ENCODE data around the gene SPRY2. TPM values are rescaled to one million over a fixed set of nuclear protein-coding genes. Genes with fewer than 3 reads are reported as not detected.

SPRY2 gene
- total and polyA plus RNA-seq, 2 of the 13 experiments (the other 11 are each of a cell fraction or from before 2014, with no cell fraction given) = 7.4 to 25.1 TPM

GRCh38 chr13:80339912-80340650 lies 845 bp downstream of the SPRY2 start (continued):
- no peak for TF ChIP-seq ZBTB46 (CRISPR knock-in tag; IDR thresholded peaks at IDR 0.05; ENCODE audit: borderline replicate concordance)
- no peak for TF ChIP-seq ZNF292 (CRISPR knock-in tag; IDR thresholded peaks at IDR 0.05; ENCODE audit: borderline replicate concordance, low read depth)
- no peak for TF ChIP-seq ZNF709 (CRISPR knock-in tag; IDR thresholded peaks at IDR 0.05)
- no peak for TF ChIP-seq ZBTB14 (CRISPR knock-in tag; IDR thresholded peaks at IDR 0.05)
- TF ChIP-seq ZNF547 (CRISPR knock-in tag; IDR thresholded peaks at IDR 0.05) = 0 out of 2 replicates have a peak, but pooled peaks have one; percentile 20
- TF ChIP-seq ZNF430 (CRISPR knock-in tag; IDR thresholded peaks at IDR 0.05) = 0 out of 2 replicates have a peak, but pooled peaks have one; percentile 27
- no peak for TF ChIP-seq NR2F2 (IDR thresholded peaks at IDR 0.05; ENCODE audit: borderline replicate concordance, low read depth)
- TF ChIP-seq ATF6 (CRISPR knock-in tag; conservative IDR thresholded peaks at IDR 0.05) = 0 out of 2 replicates have a peak, but pooled peaks have one; percentile 4
- no peak for TF ChIP-seq ZBTB8A (CRISPR knock-in tag; IDR thresholded peaks at IDR 0.05; ENCODE audit: borderline replicate concordance, low read depth)
- TF ChIP-seq BRCA1 (CRISPR knock-in tag; IDR thresholded peaks at IDR 0.05) = no peak
- no peak for TF ChIP-seq ZNF205 (CRISPR knock-in tag; IDR thresholded peaks at IDR 0.05)
- no peak for TF ChIP-seq ATF3 (CRISPR knock-in tag; IDR thresholded peaks at IDR 0.05)
- TF ChIP-seq ZNF230 (CRISPR knock-in tag; IDR thresholded peaks at IDR 0.05) = no peak
- TF ChIP-seq ASH2L (IDR thresholded peaks at IDR 0.05; ENCODE audit: insufficient read length, low read depth, low read length) = peak; percentile 45
- TF ChIP-seq ZNF263 (CRISPR knock-in tag; IDR thresholded peaks at IDR 0.05) = no peak
- TF ChIP-seq KLF6 (CRISPR knock-in tag; IDR thresholded peaks at IDR 0.05) = no peak
- 0 out of 2 replicates have a peak, but pooled peaks have one; percentile 53 for TF ChIP-seq ZNF33A (CRISPR knock-in tag; IDR thresholded peaks at IDR 0.05; ENCODE audit: borderline replicate concordance)
- TF ChIP-seq PRDM4 (CRISPR knock-in tag; IDR thresholded peaks at IDR 0.05; ENCODE audit: borderline replicate concordance) = no peak
- TF ChIP-seq MAX (IDR thresholded peaks at IDR 0.05) = no peak
- no peak for TF ChIP-seq DBP (CRISPR knock-in tag; IDR thresholded peaks at IDR 0.05; ENCODE audit: not compliant biosample characterization)
- TF ChIP-seq RFXANK (CRISPR knock-in tag; IDR thresholded peaks at IDR 0.05) = no peak

All from HepG2 (cell line).